Loucy (cell line): Measurements from ENCODE around the gene KBTBD12.
"Not testable (repeated sequence)": the region's sequence is repeated elsewhere in the genome, so short reads cannot be mapped to it uniquely, and the experiment has no call there.

Source experiments
- H2AFZ ChIP-seq: fragments of 200-600 bp; sonication (generic); 2 replicates; pipeline ENCODE4 v1.6.0; 2016; ENCODE audit warnings: antibody characterized with exemption, mild to moderate bottlenecking, low read length, moderate library complexity
- H3F3A ChIP-seq: fragments of 200-600 bp; 2 replicates; pipeline ENCODE4 v1.6.0; 2016; ENCODE audit warnings: antibody characterized with exemption, low read depth, mild to moderate bottlenecking
- H3K27me3 ChIP-seq: fragments of 200-600 bp; sonication (generic); 2 replicates; pipeline ENCODE4 v1.6.1; 2014; ENCODE audit warnings: low read length, mild to moderate bottlenecking; ENCODE audit not compliant: insufficient read depth, poor library complexity, severe bottlenecking
- H3K36me3 ChIP-seq: fragments of 200-600 bp; sonication (generic); 2 replicates; pipeline ENCODE4 v1.6.1; 2016; ENCODE audit warnings: low read length; ENCODE audit not compliant: insufficient read depth
- H3K4me1 ChIP-seq: fragments of 200-600 bp; sonication (generic); 2 replicates; pipeline ENCODE4 v1.5.1; 2014; ENCODE audit warnings: low read length, mild to moderate bottlenecking; ENCODE audit not compliant: insufficient read depth, poor library complexity, severe bottlenecking
- H3K4me2 ChIP-seq: fragments of 200-600 bp; sonication (generic); 2 replicates; pipeline ENCODE4 v1.6.0; 2014; ENCODE audit warnings: antibody characterized with exemption, low read length, low read depth, mild to moderate bottlenecking; ENCODE audit not compliant: poor library complexity, severe bottlenecking
- H3K4me3 ChIP-seq: fragments of 200-600 bp; sonication (generic); 2 replicates; pipeline ENCODE4 v1.5.1; 2014; ENCODE audit warnings: low read length, mild to moderate bottlenecking, mixed read lengths; ENCODE audit not compliant: poor library complexity, severe bottlenecking
- H3K79me2 ChIP-seq: fragments of 200-600 bp; sonication (generic); 2 replicates; pipeline ENCODE4 v1.6.1; 2014; ENCODE audit warnings: low read length; ENCODE audit not compliant: insufficient read depth
- H3K9ac ChIP-seq: fragments of 200-600 bp; sonication (generic); 2 replicates; pipeline ENCODE4 v1.6.0; 2014; ENCODE audit warnings: mild to moderate bottlenecking, low read depth, low read length, moderate library complexity; ENCODE audit not compliant: poor library complexity, severe bottlenecking
- H3K9me2 ChIP-seq: fragments of 200-600 bp; sonication (generic); replicated peaks from 2 replicates; pipeline ENCODE4 v1.6.1; 2016; ENCODE audit warnings: low read depth, low read length, mixed read lengths
- H3K9me3 ChIP-seq: fragments of 200-600 bp; sonication (generic); 2 replicates; pipeline ENCODE4 v1.6.1; 2014; ENCODE audit warnings: mild to moderate bottlenecking, antibody characterized with exemption, low read length, low read depth; ENCODE audit not compliant: insufficient read depth
- H4K20me1 ChIP-seq: fragments of 200-600 bp; sonication (generic); 2 replicates; pipeline ENCODE4 v1.6.0; 2014; ENCODE audit warnings: antibody characterized with exemption, low read length, mild to moderate bottlenecking; ENCODE audit not compliant: insufficient read depth, poor library complexity, severe bottlenecking
- CTCF ChIP-seq: fragments of 200-600 bp; sonication (generic); conservative IDR thresholded peaks from 2 replicates; pipeline ENCODE4 v1.5.1; 2014; ENCODE audit warnings: mild to moderate bottlenecking, antibody characterized with exemption, low read length
- EZH2phosphoT487 ChIP-seq: fragments of 200-600 bp; IDR thresholded peaks from 2 replicates; pipeline ENCODE4 v1.6.1; 2018; ENCODE audit warnings: antibody characterized with exemption, mild to moderate bottlenecking, moderate library complexity, borderline replicate concordance

The KBTBD12 gene

GRCh38 chr3:127867986-127868385 lies 47.0 kb upstream of the KBTBD12 start:
- no peak for TF ChIP-seq CTCF
- no peak overlapping the region for H3K4me3 ChIP-seq
- H2AFZ ChIP-seq, result no peak overlapping the region
- no peak overlapping the region for H3K9ac ChIP-seq
- no peaks in the 10 kb centered on the region for H3K9me2 ChIP-seq
- no peaks in the 10 kb centered on the region for H3K79me2 ChIP-seq
- H3K27me3 ChIP-seq, result no peaks in the 10 kb centered on the region
- H3K4me2 ChIP-seq, result peak overlapping the region; percentile 26
- H3K36me3 ChIP-seq, result no peaks in the 10 kb centered on the region
- H3K9me3 ChIP-seq, result no peaks in the 10 kb centered on the region
- no peaks in the 10 kb centered on the region for H3F3A ChIP-seq
- peaks cover 12% of the 10 kb centered on the region for H3K4me1 ChIP-seq
- H4K20me1 ChIP-seq, result no peaks in the 10 kb centered on the region

- Histone ChIP-seq H3F3A (no peaks in the 10 kb centered on the region), H3K27me3 (no peaks in the 10 kb centered on the region), H3K9me2 (no peaks in the 10 kb centered on the region), H3K4me3 (no peak overlapping the region), H3K9me3 (no peaks in the 10 kb centered on the region), H2AFZ (no peak overlapping the region; the same call in 1 of the 2 replicates), H4K20me1 (no peaks in the 10 kb centered on the region), H3K79me2 (no peaks in the 10 kb centered on the region), H3K9ac (no peak overlapping the region), H3K36me3 (no peaks in the 10 kb centered on the region), H3K4me2 (no peak overlapping the region), H3K4me1 (peaks cover 18% of the 10 kb centered on the region)
- no peak for TF ChIP-seq CTCF
- no peak for TF ChIP-seq EZH2phosphoT487
These were observed 44.9 kb upstream of the KBTBD12 start for GRCh38 chr3:127870156-127870555.

- H3K36me3 ChIP-seq, H3F3A ChIP-seq, H3K9me2 ChIP-seq, H3K27me3 ChIP-seq, H3K4me3 ChIP-seq, H3K9me3 ChIP-seq, H2AFZ ChIP-seq, H4K20me1 ChIP-seq, H3K4me2 ChIP-seq, H3K79me2 ChIP-seq, H3K9ac ChIP-seq: not testable (repeated sequence)
- H3K4me1 ChIP-seq, result peaks cover 11% of the 10 kb centered on the region
These were observed 40.9 kb upstream of the KBTBD12 start for GRCh38 chr3:127874097-127874496.

GRCh38 chr3:127881586-127881985 lies 33.4 kb upstream of the KBTBD12 start:
- TF ChIP-seq CTCF (no peak), EZH2phosphoT487 (no peak)

More at GRCh38 chr3:127881586-127881985, 33.4 kb upstream of the KBTBD12 start:
- H4K20me1 ChIP-seq, result no peaks in the 10 kb centered on the region
- H2AFZ ChIP-seq, result no peak overlapping the region
- H3K79me2 ChIP-seq, result no peaks in the 10 kb centered on the region
- no peak overlapping the region for H3K9ac ChIP-seq
- peaks cover 5% of the 10 kb centered on the region for H3K4me1 ChIP-seq
- H3K9me2 ChIP-seq, result no peaks in the 10 kb centered on the region
- H3K4me2 ChIP-seq, result no peak overlapping the region
- no peaks in the 10 kb centered on the region for H3K36me3 ChIP-seq
- H3F3A ChIP-seq, result no peaks in the 10 kb centered on the region
- H3K9me3 ChIP-seq, result no peaks in the 10 kb centered on the region
- H3K4me3 ChIP-seq, result no peak overlapping the region
- H3K27me3 ChIP-seq, result no peaks in the 10 kb centered on the region
